ENCODE results near the gene KRT1. TPM values are rescaled to one million over a fixed set of nuclear protein-coding genes. Genes with fewer than 3 reads are reported as not detected.
A peak's percentile ranks its signal among the peaks of the same experiment; 100 is the strongest.

The KRT1 gene
- total and polyA plus RNA-seq, 2 donors: 9.3 to 507 TPM

GRCh38 chr12:52644078-52644415 is 36.2 kb downstream of the KRT1 start:
- Histone ChIP-seq H3K36me3 (ENCODE audit: control insufficient read depth in 2 of 2, insufficient read depth in 2 of 2, low read length in 1 of 2) (no peaks in the 10 kb centered on the region), H3K4me1 (ENCODE audit: control insufficient read depth in 2 of 2, insufficient read depth in 2 of 2, low read length in 2 of 2) (peaks cover 0 to 36% of the 10 kb centered on the region in 2 donors), H3K9me3 (ENCODE audit: control insufficient read depth in 2 of 2, insufficient read depth in 1 of 2, low read length in 1 of 2) (peaks cover 0 to 5% of the 10 kb centered on the region in 2 donors), H3K27ac (ENCODE audit: low read depth in 1 of 2, low read length in 1 of 2) (no peak overlapping the region), H3K4me3 (ENCODE audit: low read length in 2 of 2) (no peak overlapping the region), H3K27me3 (ENCODE audit: control insufficient read depth in 2 of 2, insufficient read depth in 1 of 2, low read length in 1 of 2) (no peaks in the 10 kb centered on the region)
- 98% methylated on average over 6 of the region's 6 CpGs for WGBS
- DNase-seq (ENCODE audit: low read depth in 6 of 9, low spot score in 9 of 9): no peak

GRCh38 chr12:52643233-52644077 is 36.8 kb downstream of the KRT1 start:
- 95% methylated on average over 10 of the region's 10 CpGs for WGBS
- no peak for DNase-seq (ENCODE audit: low read depth in 6 of 9, low spot score in 9 of 9)
- peaks cover 0 to 32% of the 10 kb centered on the region in 2 donors for H3K4me1 ChIP-seq (ENCODE audit: control insufficient read depth in 2 of 2, insufficient read depth in 2 of 2, low read length in 2 of 2)
- H3K4me3 ChIP-seq (ENCODE audit: low read length in 2 of 2): no peak overlapping the region
- H3K27ac ChIP-seq (ENCODE audit: low read depth in 1 of 2, low read length in 1 of 2): no peak overlapping the region
- H3K36me3 ChIP-seq (ENCODE audit: control insufficient read depth in 2 of 2, insufficient read depth in 2 of 2, low read length in 1 of 2): no peaks in the 10 kb centered on the region
- no peaks in the 10 kb centered on the region for H3K27me3 ChIP-seq (ENCODE audit: control insufficient read depth in 2 of 2, insufficient read depth in 1 of 2, low read length in 1 of 2)
- H3K9me3 ChIP-seq (ENCODE audit: control insufficient read depth in 2 of 2, insufficient read depth in 1 of 2, low read length in 1 of 2): peaks cover 0 to 5% of the 10 kb centered on the region in 2 donors

GRCh38 chr12:52641468-52641867 is 38.7 kb downstream of the KRT1 start:
- WGBS: 79% methylated on average over 4 of the region's 4 CpGs
- no peak for DNase-seq (ENCODE audit: low read depth in 6 of 9, low spot score in 9 of 9)
- Histone ChIP-seq H3K9me3 (ENCODE audit: control insufficient read depth in 2 of 2, insufficient read depth in 1 of 2, low read length in 1 of 2) (peaks cover 0 to 5% of the 10 kb centered on the region in 2 donors), H3K4me3 (ENCODE audit: low read length in 2 of 2) (no peak overlapping the region), H3K27ac (ENCODE audit: low read depth in 1 of 2, low read length in 1 of 2) (no peak overlapping the region), H3K27me3 (ENCODE audit: control insufficient read depth in 2 of 2, insufficient read depth in 1 of 2, low read length in 1 of 2) (no peaks in the 10 kb centered on the region), H3K36me3 (ENCODE audit: control insufficient read depth in 2 of 2, insufficient read depth in 2 of 2, low read length in 1 of 2) (no peaks in the 10 kb centered on the region), H3K4me1 (ENCODE audit: control insufficient read depth in 2 of 2, insufficient read depth in 2 of 2, low read length in 2 of 2) (peaks cover 0 to 19% of the 10 kb centered on the region in 2 donors)

- H3K4me3 ChIP-seq (ENCODE audit: low read length in 2 of 2): no peak overlapping the region
- H3K4me1 ChIP-seq (ENCODE audit: control insufficient read depth in 2 of 2, insufficient read depth in 2 of 2, low read length in 2 of 2): peaks cover 4 to 22% of the 10 kb centered on the region in 2 donors
- no peaks in the 10 kb centered on the region for H3K36me3 ChIP-seq (ENCODE audit: control insufficient read depth in 2 of 2, insufficient read depth in 2 of 2, low read length in 1 of 2)
- H3K9me3 ChIP-seq (ENCODE audit: control insufficient read depth in 2 of 2, insufficient read depth in 1 of 2, low read length in 1 of 2): no peaks in the 10 kb centered on the region
- WGBS: 96% methylated on average over 4 of the region's 4 CpGs
- no peaks in the 10 kb centered on the region for H3K27me3 ChIP-seq (ENCODE audit: control insufficient read depth in 2 of 2, insufficient read depth in 1 of 2, low read length in 1 of 2)
- H3K27ac ChIP-seq (ENCODE audit: low read depth in 1 of 2, low read length in 1 of 2): no peak overlapping the region
- DNase-seq (ENCODE audit: low read depth in 6 of 9, low spot score in 9 of 9): no peak
Observed at GRCh38 chr12:52637299-52637698, 42.9 kb downstream of the KRT1 start.

- H3K36me3 ChIP-seq (ENCODE audit: control insufficient read depth in 2 of 2, insufficient read depth in 2 of 2, low read length in 1 of 2): no peaks in the 10 kb centered on the region
- WGBS: 91% methylated on average over 5 of the region's 5 CpGs
- no peak overlapping the region for H3K27ac ChIP-seq (ENCODE audit: low read depth in 1 of 2, low read length in 1 of 2)
- no peak overlapping the region for H3K4me3 ChIP-seq (ENCODE audit: low read length in 2 of 2)
- no peaks in the 10 kb centered on the region for H3K9me3 ChIP-seq (ENCODE audit: control insufficient read depth in 2 of 2, insufficient read depth in 1 of 2, low read length in 1 of 2)
- peaks cover 4 to 20% of the 10 kb centered on the region in 2 donors for H3K4me1 ChIP-seq (ENCODE audit: control insufficient read depth in 2 of 2, insufficient read depth in 2 of 2, low read length in 2 of 2)
- H3K27me3 ChIP-seq (ENCODE audit: control insufficient read depth in 2 of 2, insufficient read depth in 1 of 2, low read length in 1 of 2): no peaks in the 10 kb centered on the region
- no peak for DNase-seq (ENCODE audit: low read depth in 6 of 9, low spot score in 9 of 9)
Observed at GRCh38 chr12:52636592-52637258, 43.5 kb downstream of the KRT1 start.

- Histone ChIP-seq H3K4me3 (ENCODE audit: low read length in 2 of 2) (no peak overlapping the region), H3K36me3 (ENCODE audit: control insufficient read depth in 2 of 2, insufficient read depth in 2 of 2, low read length in 1 of 2) (no peaks in the 10 kb centered on the region), H3K27ac (ENCODE audit: low read depth in 1 of 2, low read length in 1 of 2) (no peak overlapping the region), H3K9me3 (ENCODE audit: control insufficient read depth in 2 of 2, insufficient read depth in 1 of 2, low read length in 1 of 2) (no peaks in the 10 kb centered on the region), H3K4me1 (ENCODE audit: control insufficient read depth in 2 of 2, insufficient read depth in 2 of 2, low read length in 2 of 2) (peaks cover 4 to 18% of the 10 kb centered on the region in 2 donors), H3K27me3 (ENCODE audit: control insufficient read depth in 2 of 2, insufficient read depth in 1 of 2, low read length in 1 of 2) (no peaks in the 10 kb centered on the region)
- 62% methylated on average over 6 of the region's 6 CpGs for WGBS
- no peak for DNase-seq (ENCODE audit: low read depth in 6 of 9, low spot score in 9 of 9)
Observed at GRCh38 chr12:52636189-52636588, 44.0 kb downstream of the KRT1 start.

- peaks cover 4 to 21% of the 10 kb centered on the region in 2 donors for H3K4me1 ChIP-seq (ENCODE audit: control insufficient read depth in 2 of 2, insufficient read depth in 2 of 2, low read length in 2 of 2)
- peak overlapping the region in 1 of 2 donors; percentile 12 for H3K27ac ChIP-seq (ENCODE audit: low read depth in 1 of 2, low read length in 1 of 2)
- H3K9me3 ChIP-seq (ENCODE audit: control insufficient read depth in 2 of 2, insufficient read depth in 1 of 2, low read length in 1 of 2): no peaks in the 10 kb centered on the region
- 73% methylated on average over 7 of the region's 7 CpGs for WGBS
- no peaks in the 10 kb centered on the region for H3K27me3 ChIP-seq (ENCODE audit: control insufficient read depth in 2 of 2, insufficient read depth in 1 of 2, low read length in 1 of 2)
- H3K4me3 ChIP-seq (ENCODE audit: low read length in 2 of 2): no peak overlapping the region
- H3K36me3 ChIP-seq (ENCODE audit: control insufficient read depth in 2 of 2, insufficient read depth in 2 of 2, low read length in 1 of 2): no peaks in the 10 kb centered on the region
- DNase-seq (ENCODE audit: low read depth in 6 of 9, low spot score in 9 of 9): no peak
Observed at GRCh38 chr12:52634266-52635056, 45.7 kb downstream of the KRT1 start.

- WGBS: 7% methylated on average over 4 of the region's 4 CpGs
Observed at GRCh38 chr12:52633383-52633782, 46.8 kb downstream of the KRT1 start.

GRCh38 chr12:52632656-52633055 is 47.6 kb downstream of the KRT1 start:
- no peaks in the 10 kb centered on the region for H3K36me3 ChIP-seq (ENCODE audit: control insufficient read depth in 2 of 2, insufficient read depth in 2 of 2, low read length in 1 of 2)
- no peaks in the 10 kb centered on the region for H3K27me3 ChIP-seq (ENCODE audit: control insufficient read depth in 2 of 2, insufficient read depth in 1 of 2, low read length in 1 of 2)
- no peak for DNase-seq (ENCODE audit: low read depth in 6 of 9, low spot score in 9 of 9)
- WGBS: 95% methylated on average over 4 of the region's 4 CpGs
- no peak overlapping the region for H3K27ac ChIP-seq (ENCODE audit: low read depth in 1 of 2, low read length in 1 of 2)
- H3K9me3 ChIP-seq (ENCODE audit: control insufficient read depth in 2 of 2, insufficient read depth in 1 of 2, low read length in 1 of 2): no peaks in the 10 kb centered on the region
- no peak overlapping the region for H3K4me3 ChIP-seq (ENCODE audit: low read length in 2 of 2)
- peaks cover 4 to 23% of the 10 kb centered on the region in 2 donors for H3K4me1 ChIP-seq (ENCODE audit: control insufficient read depth in 2 of 2, insufficient read depth in 2 of 2, low read length in 2 of 2)

More at GRCh38 chr12:52633383-52633782, 46.8 kb downstream of the KRT1 start:
- H3K27ac ChIP-seq (ENCODE audit: low read depth in 1 of 2, low read length in 1 of 2): peak overlapping the region in 1 of 2 donors; percentile 35
- H3K9me3 ChIP-seq (ENCODE audit: control insufficient read depth in 2 of 2, insufficient read depth in 1 of 2, low read length in 1 of 2): no peaks in the 10 kb centered on the region
- H3K4me1 ChIP-seq (ENCODE audit: control insufficient read depth in 2 of 2, insufficient read depth in 2 of 2, low read length in 2 of 2): peaks cover 4 to 23% of the 10 kb centered on the region in 2 donors
- H3K27me3 ChIP-seq (ENCODE audit: control insufficient read depth in 2 of 2, insufficient read depth in 1 of 2, low read length in 1 of 2): no peaks in the 10 kb centered on the region
- H3K4me3 ChIP-seq (ENCODE audit: low read length in 2 of 2): no peak overlapping the region
- peak in 5 of 9 donors; percentile 33 to 70 (median 55) for DNase-seq (ENCODE audit: low read depth in 6 of 9, low spot score in 9 of 9)
- no peaks in the 10 kb centered on the region for H3K36me3 ChIP-seq (ENCODE audit: control insufficient read depth in 2 of 2, insufficient read depth in 2 of 2, low read length in 1 of 2)

Data from thymus (tissue), 11 donors.